Measurements from ENCODE around the gene DNALI1.
"Not testable (repeated sequence)": the region's sequence is repeated elsewhere in the genome, so short reads cannot be mapped to it uniquely, and the experiment has no call there.

Gene DNALI1

GRCh38 chr1:37557402-37557801 lies 662 bp downstream of the DNALI1 start:
- no peak for DNase-seq

- no peak for DNase-seq
Measured at GRCh38 chr1:37558411-37558810, 1.7 kb downstream of the DNALI1 start.

GRCh38 chr1:37559080-37559479 lies 2.3 kb downstream of the DNALI1 start:
- DNase-seq = no peak

- not testable (repeated sequence) for DNase-seq
Measured at GRCh38 chr1:37559957-37560379, 3.2 kb downstream of the DNALI1 start.

GRCh38 chr1:37560401-37561132 lies 3.8 kb downstream of the DNALI1 start:
- DNase-seq = no peak

- no peak for DNase-seq
Measured at GRCh38 chr1:37561133-37562132, 4.7 kb downstream of the DNALI1 start.

- DNase-seq = no peak
Measured at GRCh38 chr1:37562984-37563383, 6.2 kb downstream of the DNALI1 start.

GRCh38 chr1:37564892-37565291 lies 8.2 kb downstream of the DNALI1 start:
- no peak for DNase-seq

- DNase-seq = no peak
Measured at GRCh38 chr1:37567023-37567422, 10.3 kb downstream of the DNALI1 start.

- DNase-seq = no peak
Measured at GRCh38 chr1:37570528-37571334, 14.0 kb downstream of the DNALI1 start.

- DNase-seq = no peak
Measured at GRCh38 chr1:37574834-37575480, 18.2 kb downstream of the DNALI1 start.

GRCh38 chr1:37575692-37576091 lies 19.0 kb downstream of the DNALI1 start:
- no peak for DNase-seq

GRCh38 chr1:37584544-37584943 lies 27.8 kb downstream of the DNALI1 start:
- not testable (repeated sequence) for DNase-seq

GRCh38 chr1:37588939-37589338 lies 32.2 kb downstream of the DNALI1 start:
- no peak for DNase-seq

GRCh38 chr1:37593726-37594125 lies 37.0 kb downstream of the DNALI1 start:
- no peak for DNase-seq

- peak; percentile 97 for DNase-seq
Measured at GRCh38 chr1:37595440-37596181, 38.9 kb downstream of the DNALI1 start, which contains the start of gene GNL2. TSS of gene GNL2 (minus strand) at chr1:37595937. CDS start at chr1:37595822, 115 bp downstream.

- no peak for DNase-seq
Measured at GRCh38 chr1:37596182-37596667, 39.5 kb downstream of the DNALI1 start.

GRCh38 chr1:37599940-37600339 lies 43.2 kb downstream of the DNALI1 start:
- DNase-seq = no peak

- DNase-seq = no peak
Measured at GRCh38 chr1:37601441-37601840, 44.7 kb downstream of the DNALI1 start.

- no peak for DNase-seq
Measured at GRCh38 chr1:37602750-37603694, 46.3 kb downstream of the DNALI1 start.

Measured in midbrain (tissue), 1 donor.